HepG2 (cell line): ENCODE results near the gene ZCCHC3. TPM values are rescaled to one million over a fixed set of nuclear protein-coding genes. Genes with fewer than 3 reads are reported as not detected.

Source experiments
- CBX2 ChIP-seq, 2 experiments: fragments of 200-600 bp in 1 of 2; sonication (generic); formaldehyde crosslinking in 1 of 2; IDR thresholded peaks; 2 replicates each; pipeline versions ENCODE4 v1.7.0 to v1.8.1; 2018 to 2022; ENCODE audit warnings: low read depth in 2 of 2, low read length in 1 of 2, mild to moderate bottlenecking in 1 of 2, missing genetic modification reagents in 1 of 2
- CEBPZ ChIP-seq: IDR thresholded peaks from 2 replicates; pipeline ENCODE4 v1.6.1; 2012; ENCODE audit warnings: low read length, improper control_type of control experiment
- CSRNP1 ChIP-seq: sonication (generic); formaldehyde crosslinking; IDR thresholded peaks from 2 replicates; pipeline ENCODE4 v1.8.1; 2023; ENCODE audit warnings: mild to moderate bottlenecking, missing genetic modification reagents
- HES4 ChIP-seq: sonication (generic); formaldehyde crosslinking; IDR thresholded peaks from 2 replicates; pipeline ENCODE4 v1.9.0; 2021; ENCODE audit warnings: mild to moderate bottlenecking, missing genetic modification reagents, borderline replicate concordance
- HIVEP1 ChIP-seq: sonication (generic); formaldehyde crosslinking; IDR thresholded peaks from 2 replicates; pipeline ENCODE4 v1.4.0; 2020; ENCODE audit warnings: mild to moderate bottlenecking, missing genetic modification reagents
- HOXA9 ChIP-seq: sonication (generic); formaldehyde crosslinking; IDR thresholded peaks from 2 replicates; pipeline ENCODE4 v1.8.1; 2022; ENCODE audit warnings: missing genetic modification reagents, mild to moderate bottlenecking, moderate library complexity, borderline replicate concordance
- ISL2 ChIP-seq: sonication (generic); formaldehyde crosslinking; IDR thresholded peaks from 2 replicates; pipeline ENCODE4 v1.5.0; 2020; ENCODE audit warnings: missing genetic modification reagents
- MTF2 ChIP-seq: sonication (generic); formaldehyde crosslinking; IDR thresholded peaks from 2 replicates; pipeline ENCODE4 v1.5.0; 2020; ENCODE audit warnings: missing genetic modification reagents, borderline replicate concordance
- PAF1 ChIP-seq: IDR thresholded peaks from 2 replicates; pipeline ENCODE4 v1.6.1; 2016; ENCODE audit warnings: missing genetic modification reagents, missing compliant biosample characterization
- PCBP2 ChIP-seq: fragments of 200-400 bp; formaldehyde crosslinking; optimal IDR thresholded peaks from 2 replicates; pipeline ENCODE3; 2018; ENCODE audit warnings: low read length, low read depth; ENCODE audit not compliant: poor library complexity, severe bottlenecking
- RFXAP ChIP-seq: sonication (generic); formaldehyde crosslinking; IDR thresholded peaks from 2 replicates; pipeline ENCODE4 v1.4.0; 2020; ENCODE audit warnings: missing genetic modification reagents, borderline replicate concordance
- TCF12 ChIP-seq, 2 experiments: fragments of 450-650 bp in 1 of 2; sonication (generic) in 1 of 2; formaldehyde crosslinking in 1 of 2; IDR thresholded peaks; 2 replicates each; pipeline versions ENCODE4 v1.6.1 to v1.8.0; 2017 to 2022; ENCODE audit warnings: antibody characterized with exemption in 1 of 2, mild to moderate bottlenecking in 1 of 2, missing genetic modification reagents in 1 of 2, moderate library complexity in 1 of 2
- TFDP2 ChIP-seq: sonication (generic); formaldehyde crosslinking; IDR thresholded peaks from 2 replicates; pipeline ENCODE4 v1.4.0; 2020; ENCODE audit warnings: missing genetic modification reagents
- ZNF235 ChIP-seq: sonication (generic); formaldehyde crosslinking; IDR thresholded peaks from 2 replicates; pipeline ENCODE4 v1.8.1; 2023; ENCODE audit warnings: mild to moderate bottlenecking, missing genetic modification reagents, borderline replicate concordance
- ZNF781 ChIP-seq: sonication (generic); formaldehyde crosslinking; IDR thresholded peaks from 2 replicates; pipeline ENCODE4 v1.5.1; 2020; ENCODE audit warnings: borderline replicate concordance, mild to moderate bottlenecking, missing genetic modification reagents; ENCODE audit errors: not compliant biosample characterization
- ZSCAN25 ChIP-seq: sonication (generic); formaldehyde crosslinking; IDR thresholded peaks from 2 replicates; pipeline ENCODE4 v1.8.0; 2022; ENCODE audit warnings: mild to moderate bottlenecking, missing genetic modification reagents
- polyA plus RNA-seq, 8 experiments: library from polyadenylated mRNA; depleted of rRNA in 3 of 8; stranded (reverse) in 7 of 8; unstranded in 1 of 8; fragments of >200 nt; fragmentation: Illumina TruSeq in 4 of 8; extraction: Trizol in 4 of 8; gene quantifications; 2 replicates each; pipeline versions ENCODE4 v1.2.1 to v1.2.3, GENCODE V29; 2011 to 2016; ENCODE audit warnings: low read depth in 4 of 8, missing spikeins in 1 of 8, mixed read lengths in 1 of 8; ENCODE audit not compliant: insufficient read depth in 1 of 8
- total RNA-seq, 5 experiments: library from RNA; depleted of rRNA; stranded (reverse); fragments of >200 nt; fragmentation: Illumina TruSeq; extraction: Trizol; gene quantifications; 2 replicates each; pipeline ENCODE4 v1.2.3, GENCODE V29; 2016; ENCODE audit warnings: low read depth in 1 of 5
- TF ChIP-seq, protein P1 (sequence below): sonication (generic); formaldehyde crosslinking; IDR thresholded peaks from 2 replicates; pipeline ENCODE4 v1.8.1; 2023; ENCODE audit warnings: mild to moderate bottlenecking, missing genetic modification reagents, borderline replicate concordance
- TF ChIP-seq, protein P2 (sequence below): sonication (generic); formaldehyde crosslinking; IDR thresholded peaks from 2 replicates; pipeline ENCODE4 v1.9.0; 2022; ENCODE audit warnings: low read depth, missing genetic modification reagents

The ZCCHC3 gene
- total and polyA plus RNA-seq, 2 of the 13 experiments (the other 11 are each of a cell fraction or from before 2014, with no cell fraction given): 46.6 to 63.0 TPM

- TF ChIP-seq, protein P1, sequence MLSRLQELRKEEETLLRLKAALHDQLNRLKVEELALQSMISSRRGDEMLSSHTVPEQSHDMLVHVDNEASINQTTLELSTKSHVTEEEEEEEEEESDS: peak; percentile 97
- TF ChIP-seq PAF1 (CRISPR knock-in tag) (no peak; the same call in 1 of the 2 replicates), HOXA9 (CRISPR knock-in tag) (peak; percentile 76), HIVEP1 (CRISPR knock-in tag) (peak; percentile 96), ZSCAN25 (CRISPR knock-in tag) (peak; percentile 78), ISL2 (CRISPR knock-in tag) (peak; percentile 94), MTF2 (CRISPR knock-in tag) (peak; percentile 91; the same call in 1 of the 2 replicates), RFXAP (peak; percentile 97), TFDP2 (CRISPR knock-in tag) (peak; percentile 91), ZNF781 (CRISPR knock-in tag) (peak; percentile 52), CEBPZ (no peak), TCF12 (IDR thresholded peaks at IDR 0.05) (no peak), TCF12 (CRISPR knock-in tag; IDR thresholded peaks at IDR 0.05) (peak; percentile 67), ZNF235 (CRISPR knock-in tag) (peak; percentile 62; the same call in 1 of the 2 replicates), CSRNP1 (CRISPR knock-in tag) (peak; percentile 96; the same call in 1 of the 2 replicates), CBX2 (IDR thresholded peaks at IDR 0.05; ENCODE audit: low read depth, low read length) (no peak), CBX2 (CRISPR knock-in tag; IDR thresholded peaks at IDR 0.05; ENCODE audit: low read depth) (no peak; the same call in 1 of the 2 replicates), PCBP2 (no peak), HES4 (CRISPR knock-in tag) (no peak; the same call in 1 of the 2 replicates)
- TF ChIP-seq, protein P2, sequence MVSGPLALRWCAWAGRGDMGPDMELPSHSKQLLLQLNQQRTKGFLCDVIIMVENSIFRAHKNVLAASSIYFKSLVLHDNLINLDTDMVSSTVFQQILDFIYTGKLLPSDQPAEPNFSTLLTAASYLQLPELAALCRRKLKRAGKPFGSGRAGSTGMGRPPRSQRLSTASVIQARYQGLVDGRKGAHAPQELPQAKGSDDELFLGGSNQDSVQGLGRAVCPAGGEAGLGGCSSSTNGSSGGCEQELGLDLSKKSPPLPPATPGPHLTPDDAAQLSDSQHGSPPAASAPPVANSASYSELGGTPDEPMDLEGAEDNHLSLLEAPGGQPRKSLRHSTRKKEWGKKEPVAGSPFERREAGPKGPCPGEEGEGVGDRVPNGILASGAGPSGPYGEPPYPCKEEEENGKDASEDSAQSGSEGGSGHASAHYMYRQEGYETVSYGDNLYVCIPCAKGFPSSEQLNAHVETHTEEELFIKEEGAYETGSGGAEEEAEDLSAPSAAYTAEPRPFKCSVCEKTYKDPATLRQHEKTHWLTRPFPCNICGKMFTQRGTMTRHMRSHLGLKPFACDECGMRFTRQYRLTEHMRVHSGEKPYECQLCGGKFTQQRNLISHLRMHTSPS (CRISPR knock-in tag): peak; percentile 87
Observed at GRCh38 chr20:347640-348484, 50.5 kb downstream of the ZCCHC3 start (continued).
